GM19372 (cell line): ENCODE results near the gene DLD.
"Not testable (repeated sequence)": the region's sequence is repeated elsewhere in the genome, so short reads cannot be mapped to it uniquely, and the experiment has no call there.

Source experiments
- ATAC-seq: cut with Tn5 transposase; IDR thresholded peaks from one replicate; pipeline ENCODE4 v1.9.1; 2021; ENCODE audit warnings: mild to moderate bottlenecking, low read depth, moderate library complexity; ENCODE audit not compliant: unreplicated experiment

Gene DLD

GRCh38 chr7:107939573-107940489 is 48.8 kb downstream of the DLD start:
- no peak for ATAC-seq

DNA sequence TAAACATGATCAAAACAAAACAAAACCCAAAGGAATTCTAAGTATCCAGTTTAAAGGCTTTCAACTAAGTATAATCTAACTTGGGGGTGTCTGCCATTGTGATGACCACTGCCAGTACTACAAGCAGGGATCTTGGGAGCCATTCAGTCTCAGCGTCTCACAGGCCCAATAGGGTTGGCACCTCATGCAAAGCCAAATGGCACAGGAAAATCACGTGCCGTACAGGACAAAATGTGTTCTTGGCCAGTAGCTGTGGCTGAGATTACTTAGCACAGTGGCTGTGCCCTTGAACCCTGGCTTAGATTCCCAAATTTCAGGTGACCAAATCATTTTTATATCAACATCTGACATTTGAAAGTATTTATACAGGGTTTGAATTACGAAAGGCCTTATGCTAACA is 50.0 kb downstream of the DLD start:
- ATAC-seq, result no peak

- no peak for ATAC-seq
These were observed 52.0 kb downstream of the DLD start for GRCh38 chr7:107943018-107943417.

DNA sequence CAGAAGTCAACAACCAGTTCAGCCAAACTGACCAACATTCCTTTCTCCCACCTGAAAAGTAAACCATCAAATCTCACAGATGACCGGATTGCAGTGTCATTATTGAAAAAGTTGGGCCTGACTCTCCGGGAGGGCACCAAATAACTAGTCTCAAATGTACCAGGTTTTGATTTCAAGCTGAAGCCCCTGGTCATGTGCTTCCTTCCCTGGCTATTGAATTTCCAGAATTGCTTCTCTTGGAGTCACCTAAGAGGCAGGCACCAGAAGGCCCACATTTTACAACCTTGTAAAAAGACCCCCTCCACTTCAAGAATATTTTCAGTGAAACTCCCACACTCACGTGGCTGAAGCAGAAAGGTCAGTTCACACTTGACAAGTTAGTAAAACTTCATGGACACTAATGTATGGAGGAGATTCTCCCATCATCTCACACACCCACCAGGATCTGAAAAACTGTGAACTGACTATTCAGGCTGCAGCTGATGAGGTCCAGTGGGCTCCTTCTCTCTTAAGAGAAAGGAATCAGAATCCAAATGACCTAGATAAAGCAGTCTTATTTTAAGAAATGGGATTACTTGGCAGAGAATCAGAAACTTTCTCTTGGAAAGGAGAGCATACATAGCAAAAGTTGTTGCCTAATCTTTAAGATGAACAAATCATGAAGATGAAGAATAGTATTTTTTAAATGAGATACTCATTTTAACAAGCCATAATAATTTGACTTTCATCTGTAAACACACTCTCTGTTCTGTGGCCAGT is 53.6 kb downstream of the DLD start:
- ATAC-seq, result no peak

DNA sequence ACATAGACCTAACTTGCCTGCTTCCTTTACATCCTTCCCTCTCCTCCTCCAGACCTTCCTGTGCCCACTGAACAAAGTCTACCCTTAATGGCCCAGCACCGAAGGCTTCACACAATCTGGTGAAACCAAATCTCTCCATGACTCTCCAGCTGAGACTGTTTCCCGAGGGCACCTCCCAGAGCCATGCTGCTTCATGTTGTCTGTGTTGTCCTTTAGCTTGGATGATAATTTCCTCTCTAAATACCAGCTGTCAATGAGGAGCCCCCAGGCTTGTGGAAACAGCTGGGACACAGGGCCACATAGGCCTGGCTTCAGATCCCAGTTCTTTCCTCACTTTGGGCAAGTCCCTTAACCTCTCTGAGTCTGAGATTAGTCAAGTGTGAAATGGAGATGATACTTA is 54.3 kb downstream of the DLD start:
- no peak for ATAC-seq

GRCh38 chr7:107946451-107946850 is 55.5 kb downstream of the DLD start:
- ATAC-seq, result no peak

DNA sequence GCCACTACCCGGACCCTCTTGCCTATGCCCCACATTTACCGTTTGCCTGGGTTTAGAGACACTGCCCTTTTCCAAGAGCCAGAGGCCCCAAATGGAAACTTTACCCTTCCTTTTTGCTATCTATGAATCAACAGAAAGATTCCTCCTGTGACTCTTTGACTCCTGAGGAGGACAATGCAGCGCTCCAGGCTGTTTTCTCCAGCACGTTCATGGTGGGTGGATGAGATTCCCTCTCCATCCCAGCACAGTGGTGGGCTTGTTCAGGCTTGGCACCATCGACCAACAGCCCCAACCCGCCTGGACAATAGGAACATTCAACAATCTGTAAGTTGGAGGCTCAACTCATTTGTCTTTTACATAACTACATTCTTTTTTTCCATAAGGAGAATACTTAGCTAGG is 55.9 kb downstream of the DLD start:
- no peak for ATAC-seq

GRCh38 chr7:107948645-107949442 is 57.9 kb downstream of the DLD start:
- ATAC-seq, result no peak

DNA sequence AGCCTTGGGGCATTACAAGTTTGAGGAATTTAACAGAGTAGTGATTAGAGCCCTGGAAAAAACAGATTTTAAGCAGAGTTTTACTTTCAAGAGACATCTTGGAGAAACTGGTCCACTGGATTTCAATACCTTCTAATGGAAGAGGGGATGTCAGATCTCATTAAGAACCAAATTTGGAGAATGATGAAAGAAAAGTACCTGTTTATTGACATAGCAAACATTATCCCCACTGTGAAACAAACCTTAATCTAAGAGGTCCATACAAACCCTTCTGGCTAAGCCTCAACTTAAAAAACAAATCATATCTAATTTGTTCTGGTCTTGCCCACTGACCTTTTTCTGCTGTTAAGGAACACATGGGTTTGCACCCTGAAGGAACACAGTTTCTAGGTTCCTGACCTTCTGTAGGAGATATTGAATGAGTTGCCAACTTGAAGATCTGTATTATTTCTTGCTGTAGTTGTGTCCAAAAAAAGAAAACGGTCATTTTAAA is 58.5 kb downstream of the DLD start:
- no peak for ATAC-seq

GRCh38 chr7:107951172-107951787 is 60.3 kb downstream of the DLD start:
- ATAC-seq, result no peak

GRCh38 chr7:107951896-107952295 is 60.9 kb downstream of the DLD start:
- ATAC-seq, result no peak

- no peak for ATAC-seq
These were observed 62.4 kb downstream of the DLD start for GRCh38 chr7:107953265-107953923.

- ATAC-seq, result no peak
These were observed 62.9 kb downstream of the DLD start for GRCh38 chr7:107953924-107954303.

DNA sequence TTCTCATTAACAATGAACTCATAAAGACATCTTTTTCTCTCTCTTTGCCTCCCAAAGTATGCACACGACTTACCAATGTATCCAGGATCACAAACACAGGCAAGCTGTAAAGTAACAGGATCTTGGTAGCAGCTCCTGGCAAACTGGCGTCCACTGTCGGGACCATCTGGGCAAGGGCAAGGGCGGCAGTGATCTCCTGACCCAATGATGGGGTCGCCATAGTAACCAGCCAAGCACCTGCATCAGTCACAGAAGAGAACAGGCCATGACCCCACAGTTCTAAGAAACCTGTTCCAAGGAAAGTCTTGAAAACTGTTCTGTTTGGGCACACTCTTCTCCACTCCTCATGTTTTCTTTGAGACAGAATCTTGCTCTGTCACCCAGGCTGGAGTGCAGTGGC is 64.4 kb downstream of the DLD start:
- no peak for ATAC-seq

DNA sequence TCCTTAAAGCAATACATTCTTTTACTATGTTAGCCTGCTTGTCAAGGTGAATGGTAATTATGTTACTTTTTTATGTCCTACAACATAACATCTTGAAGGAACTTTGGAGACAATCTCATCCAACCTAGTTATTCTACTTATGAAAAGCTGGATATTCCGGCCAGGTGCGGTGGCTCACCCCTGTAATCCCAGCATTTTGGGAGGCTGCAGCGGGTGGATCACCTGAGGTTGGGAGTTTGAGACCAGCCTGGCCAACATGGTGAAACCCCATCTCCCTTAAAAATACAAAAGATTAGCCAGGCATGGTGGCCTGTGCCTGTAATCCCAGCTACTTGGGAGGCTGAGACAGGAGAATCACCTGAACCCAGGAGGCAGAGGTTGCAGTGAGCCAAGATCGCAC is 66.0 kb downstream of the DLD start:
- ATAC-seq, result not testable (repeated sequence)

GRCh38 chr7:107957436-107957835 is 66.5 kb downstream of the DLD start:
- ATAC-seq, result no peak

DNA sequence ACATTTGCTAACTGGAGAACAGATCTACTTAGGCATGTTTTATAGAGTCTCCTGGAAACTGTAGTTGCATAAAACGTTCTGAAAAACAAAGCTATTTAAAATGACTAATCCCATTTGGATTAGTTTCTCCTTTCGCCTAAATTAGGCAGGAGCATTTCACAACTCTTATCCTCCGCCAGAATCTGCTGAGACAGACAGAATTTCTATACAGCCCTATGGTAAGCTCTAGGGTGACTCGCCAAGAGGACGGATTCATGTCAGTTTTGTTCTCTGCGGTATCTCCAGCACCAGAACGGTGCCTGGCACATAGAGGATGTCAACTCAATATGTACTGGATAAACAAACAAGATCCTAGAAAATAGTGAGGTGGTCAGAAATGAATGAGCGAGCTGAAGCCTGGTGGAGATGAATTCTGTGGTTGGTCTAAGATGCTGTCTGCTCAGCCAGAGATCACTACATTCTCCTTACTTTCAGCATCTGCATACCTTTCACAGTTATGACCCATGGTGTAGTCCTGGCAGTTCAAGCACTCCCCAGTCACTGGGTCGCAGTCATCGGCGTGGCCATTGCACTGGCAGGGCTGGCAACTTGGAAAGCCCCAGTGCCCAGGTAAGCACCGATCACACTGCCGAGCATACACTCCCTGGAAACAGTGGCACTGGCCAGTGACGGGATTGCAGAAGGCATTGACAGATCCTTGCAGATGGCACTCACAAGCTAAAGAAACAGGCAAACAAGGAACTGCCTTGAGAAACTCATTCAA is 68.0 kb downstream of the DLD start:
- no peak for ATAC-seq

DNA sequence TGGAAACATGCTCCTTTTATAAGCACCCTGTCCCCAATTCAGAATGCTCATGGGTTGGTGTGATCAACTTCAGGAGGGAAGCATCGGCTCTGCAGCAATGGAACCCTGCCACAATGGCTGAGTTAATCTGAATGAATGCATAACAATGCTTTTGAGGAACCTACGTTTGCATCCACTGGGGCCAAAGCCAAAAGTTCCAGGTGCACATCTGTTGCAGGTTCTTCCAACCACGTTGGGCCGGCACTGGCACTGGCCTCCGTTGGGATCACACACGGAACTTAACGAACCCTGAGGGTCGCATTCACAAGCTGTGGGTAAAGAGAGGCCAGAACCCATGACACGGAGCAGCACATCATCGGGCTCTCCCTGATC is 68.5 kb downstream of the DLD start:
- ATAC-seq, result no peak

- ATAC-seq, result no peak
These were observed 69.3 kb downstream of the DLD start for GRCh38 chr7:107960272-107960671.
